ENCODE results near the gene EEFSEC. TPM values are rescaled to one million over a fixed set of nuclear protein-coding genes. Genes with fewer than 3 reads are reported as not detected.

Gene EEFSEC
- total RNA-seq, 1 experiment from 2014 or later = 37.7 TPM

Other genes with a start within 250 kb of the EEFSEC start
- 0.07 TPM in 1 of 2 replicates, not detected in the other for gene KBTBD12, start 238.2 kb upstream of the EEFSEC start, total RNA-seq (2022)
- gene SEC61A1, start 101.0 kb upstream of the EEFSEC start, total RNA-seq (2022) = 372 and 394 TPM in 2 replicates
- gene RUVBL1, start 29.7 kb upstream of the EEFSEC start, total RNA-seq (2022) = 156 and 167 TPM in 2 replicates

Measured in Calu3 (cell line).